Activated T-cell treated with anti-CD3 and anti-CD28 coated beads, Interleukin-2, amount 50 U/mL, for 1 hour (primary cell): ENCODE measurements around the gene C7.
"Not testable (repeated sequence)": the region's sequence is repeated elsewhere in the genome, so short reads cannot be mapped to it uniquely, and the experiment has no call there.

Experiments
- DNase-seq: peaks from one replicate; pipeline ENCODE4 v3.0.0-alpha.2; 2020

The C7 gene

DNA sequence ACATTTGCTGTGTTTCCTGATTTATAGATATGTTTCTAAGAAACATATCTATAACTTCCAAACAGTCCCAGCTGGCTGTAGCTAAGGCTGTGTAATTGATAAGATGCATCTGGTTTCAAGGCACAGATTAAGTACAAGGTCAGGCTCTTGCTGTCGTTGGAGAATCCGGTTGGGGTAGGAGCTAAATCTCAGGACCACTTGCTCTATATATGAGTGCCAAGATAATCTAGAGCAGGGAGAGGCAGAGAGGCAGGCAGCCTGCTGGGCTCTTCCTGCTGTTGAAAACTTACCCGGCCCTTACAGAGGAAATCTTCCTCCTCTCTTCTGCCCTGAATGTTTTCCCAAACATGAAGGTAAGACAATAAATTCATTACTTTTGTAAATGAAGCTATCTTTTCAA is at the start of gene C7:
TSS of gene C7 (plus strand) at position 234 of the 400 bp plus-strand sequence. CDS start at position 348, 114 bp downstream.
- no peak for DNase-seq

DNA sequence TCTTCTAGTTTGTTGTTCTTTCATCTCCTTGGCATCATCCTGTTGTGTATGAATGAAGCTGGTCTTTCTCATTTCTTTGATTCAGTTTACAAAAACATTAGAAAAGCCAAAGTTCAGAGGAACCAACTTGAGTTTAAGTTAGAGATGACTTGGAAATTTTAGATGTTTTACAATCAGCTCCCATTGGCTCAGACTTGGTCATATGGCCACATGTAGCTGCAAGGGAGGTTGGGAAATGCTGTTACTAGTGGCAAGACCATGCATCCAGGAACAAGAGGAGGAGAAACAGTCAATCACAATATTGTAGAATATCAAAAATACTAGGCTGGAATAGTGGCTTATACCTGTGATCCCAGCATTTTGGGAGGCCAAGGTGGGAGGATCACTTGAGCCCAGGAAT is 48.6 kb upstream of the C7 start:
- no peak for DNase-seq

DNA sequence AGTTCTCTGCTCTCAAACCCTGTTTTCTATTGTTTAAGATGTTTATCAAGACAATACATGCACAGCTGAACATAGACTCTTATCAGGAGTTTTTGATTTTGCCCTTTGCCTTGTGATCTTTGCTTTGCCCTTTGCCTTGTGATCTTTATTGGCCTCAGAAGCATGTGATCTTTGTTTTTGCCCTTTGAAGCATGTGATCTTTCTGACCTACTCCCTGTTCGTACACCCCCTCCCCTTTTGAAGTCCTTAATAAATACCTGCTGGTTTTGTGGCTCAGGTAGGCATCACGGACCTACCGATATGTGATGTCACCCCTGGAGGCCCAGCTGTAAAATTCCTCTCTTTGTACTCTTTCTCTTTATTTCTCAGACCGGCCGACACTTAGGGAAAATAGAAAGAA is 44.3 kb upstream of the C7 start:
- DNase-seq = not testable (repeated sequence)

DNA sequence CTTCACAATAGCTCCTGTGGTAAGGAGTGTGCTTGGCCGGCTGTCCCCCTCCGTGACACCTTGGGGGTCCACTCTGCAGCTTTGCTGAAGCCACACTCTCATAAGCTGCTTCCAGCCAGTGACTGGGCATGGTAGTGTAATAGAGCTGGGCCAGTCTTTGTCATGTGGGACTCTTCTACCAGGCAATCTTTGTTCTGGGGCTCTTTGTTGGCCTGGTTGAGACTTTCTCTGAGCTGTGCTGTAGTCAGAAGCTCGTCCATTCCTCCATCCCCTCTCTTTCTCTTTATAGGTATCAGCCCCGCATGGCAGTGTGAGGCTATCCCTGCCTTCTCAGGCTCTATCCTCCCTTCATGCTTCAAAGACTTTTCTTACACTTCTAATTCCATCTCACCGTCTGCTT is 42.5 kb upstream of the C7 start:
- DNase-seq = no peak

DNA sequence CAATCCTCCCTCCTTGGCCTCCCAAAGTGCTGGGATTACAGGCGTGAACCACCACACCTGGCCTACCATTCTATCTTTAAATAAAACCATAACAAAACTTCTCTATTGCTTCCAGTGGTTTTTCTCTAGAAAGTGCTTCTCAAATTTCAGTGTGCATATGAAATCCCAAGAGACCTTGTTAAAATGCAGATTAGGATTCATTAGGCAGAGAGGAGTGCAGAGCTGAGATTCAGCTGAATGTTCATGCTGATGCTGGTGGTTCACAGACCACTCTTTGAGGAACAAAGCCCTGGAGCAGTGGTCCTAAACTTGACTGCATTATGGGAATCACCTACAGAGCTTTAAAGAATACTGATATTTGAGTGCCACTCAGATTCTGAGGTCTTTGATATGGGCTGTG is 39.9 kb upstream of the C7 start:
- DNase-seq = no peak

DNA sequence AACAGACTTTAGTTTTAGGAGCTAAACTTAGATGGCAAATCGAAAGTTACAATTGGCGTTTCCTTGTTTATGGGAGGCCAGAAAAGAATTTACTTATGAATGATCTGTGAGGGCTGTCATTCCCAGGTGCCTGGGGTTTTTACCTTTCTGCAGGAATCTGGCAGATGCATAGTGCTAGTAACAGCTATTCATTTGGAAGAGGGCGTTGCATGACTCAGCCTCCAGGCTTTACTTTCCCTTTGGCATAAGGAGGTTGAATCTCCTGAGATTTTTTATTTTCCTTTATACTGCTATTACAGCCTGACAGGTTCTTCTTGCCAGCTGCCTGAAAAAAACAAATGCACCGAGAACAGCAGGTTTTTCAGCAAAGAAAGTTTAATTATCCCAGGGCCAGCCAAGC is 38.1 kb upstream of the C7 start:
- no peak for DNase-seq

DNA sequence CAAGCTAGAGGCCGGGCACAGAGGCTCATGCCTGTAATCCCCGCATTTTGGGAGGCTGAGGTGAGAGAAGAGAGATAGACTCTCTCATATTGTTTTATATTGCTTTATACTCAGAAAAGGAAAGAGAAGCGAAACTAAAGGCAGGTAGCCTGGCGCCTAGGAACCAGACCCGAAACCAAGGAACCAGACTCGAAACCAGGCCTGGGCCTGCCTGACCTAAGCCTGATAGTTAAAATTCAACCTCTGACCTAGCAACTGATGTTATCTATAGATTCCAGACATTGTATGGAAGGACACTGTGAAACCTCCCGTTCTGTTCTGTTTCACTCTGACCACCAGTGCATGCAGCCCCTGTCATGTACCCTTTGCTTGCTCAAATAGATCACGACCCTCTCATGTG is 37.0 kb upstream of the C7 start:
- not testable (repeated sequence) for DNase-seq

DNA sequence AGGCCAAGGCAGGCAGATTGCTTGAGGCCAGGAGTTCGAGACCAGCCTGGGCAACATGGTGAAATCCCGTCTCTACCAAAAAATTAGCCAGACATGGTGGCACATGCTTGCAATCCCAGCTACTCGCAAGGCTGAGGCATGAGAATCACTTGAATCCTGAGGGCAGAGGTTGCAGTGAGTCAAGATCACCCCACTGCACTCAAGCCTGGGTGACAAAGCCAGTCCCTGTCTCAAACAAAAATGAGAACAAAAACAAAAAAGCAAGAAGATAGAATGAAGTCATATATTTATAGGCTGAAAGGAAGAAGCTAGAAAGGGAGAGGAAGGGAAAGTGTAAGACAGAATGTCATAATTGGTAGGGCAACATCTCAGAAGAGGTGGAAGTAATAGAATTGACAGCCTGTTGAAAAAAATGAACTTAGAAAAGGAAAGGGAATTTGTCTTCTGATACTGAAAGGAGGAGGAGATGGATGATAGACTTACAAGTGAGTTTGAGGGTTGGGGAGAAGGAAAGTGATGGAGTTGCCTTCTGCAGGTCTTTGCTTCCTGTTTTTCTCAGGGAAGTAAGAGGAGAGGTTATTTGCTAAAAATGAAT is 35.9 kb upstream of the C7 start:
- no peak for DNase-seq

DNA sequence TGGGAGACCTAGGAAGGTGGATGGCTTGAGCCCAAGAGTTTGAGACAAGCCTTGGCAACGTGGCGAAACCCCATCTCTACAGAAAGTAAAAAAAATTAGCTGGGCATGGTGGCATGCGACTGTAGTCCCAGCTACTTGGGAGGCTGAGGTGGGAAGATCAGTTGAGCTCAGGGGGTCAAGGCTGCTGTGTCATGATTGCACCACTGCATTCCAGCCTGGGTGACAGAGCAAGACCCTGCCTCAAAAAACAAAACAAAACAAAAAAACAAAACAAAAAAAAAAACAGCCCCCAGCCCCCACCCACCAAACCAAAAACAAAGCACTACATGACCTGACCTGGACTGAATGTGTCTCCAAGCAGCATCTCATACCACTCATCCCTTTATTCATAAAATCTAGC is 33.3 kb upstream of the C7 start:
- DNase-seq = no peak

DNA sequence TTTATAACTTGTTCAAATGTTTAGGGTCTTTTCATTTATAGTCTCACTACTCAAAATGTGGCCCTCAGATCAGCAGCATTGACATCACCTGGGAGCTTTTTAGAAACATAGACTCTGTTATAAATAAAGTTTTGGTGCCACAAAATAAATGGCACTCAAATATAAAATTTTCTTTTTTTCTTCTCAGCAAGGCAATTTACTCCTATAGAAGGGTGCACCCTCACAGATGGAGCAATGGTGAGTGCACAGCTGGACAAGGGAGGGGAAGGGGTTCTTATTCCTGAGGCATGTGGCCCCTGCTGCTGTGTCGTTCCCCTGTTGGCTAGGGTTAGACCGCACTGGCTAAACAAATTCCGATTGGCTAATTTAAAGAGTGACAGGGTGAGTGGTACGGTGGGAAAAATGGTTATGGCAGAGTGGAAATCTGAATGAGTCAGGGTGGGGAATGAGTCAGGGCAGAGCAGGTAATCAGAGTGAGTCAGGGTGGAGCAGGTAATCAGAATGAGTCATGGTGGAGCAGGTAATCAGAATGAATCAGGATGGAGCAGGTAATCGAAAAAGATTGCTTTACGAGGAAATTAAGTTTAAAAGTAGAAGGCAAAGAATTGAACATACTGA is 31.8 kb upstream of the C7 start:
- no peak for DNase-seq

DNA sequence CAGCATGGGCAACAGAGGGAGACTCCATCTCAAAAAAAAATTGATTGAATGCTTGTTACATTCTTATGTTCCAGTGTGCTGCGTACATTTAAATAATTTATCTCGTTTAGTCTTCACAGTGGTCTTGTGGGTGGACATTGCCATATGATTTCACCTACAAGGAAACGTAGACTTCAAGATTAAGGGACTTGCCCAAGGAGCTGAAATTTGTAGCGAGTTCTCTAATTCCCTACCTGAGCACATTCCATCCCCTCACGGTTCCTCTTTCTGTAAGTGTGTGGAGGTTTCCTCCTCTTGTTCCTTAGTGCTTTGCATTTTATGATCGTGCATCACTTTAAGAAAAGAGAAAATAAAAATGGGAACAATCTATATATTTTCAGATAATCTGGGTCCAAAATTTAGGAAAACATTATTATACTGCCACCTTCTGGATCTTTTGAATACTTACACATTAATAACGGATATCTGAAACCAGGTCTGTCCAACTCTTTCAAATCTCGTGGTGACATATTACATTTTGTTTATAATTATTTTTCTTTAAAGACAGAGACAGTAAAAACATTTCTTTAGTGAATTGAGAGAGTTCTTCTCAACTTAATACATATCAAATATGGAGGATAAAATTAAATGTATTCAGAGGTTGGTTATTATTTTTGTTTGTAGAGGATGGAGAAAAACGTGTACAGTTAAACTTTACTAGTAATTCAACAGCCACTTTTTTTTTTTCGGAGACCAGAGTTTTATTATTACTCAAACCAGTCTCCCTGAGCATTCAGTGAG is 29.9 kb upstream of the C7 start:
- DNase-seq = no peak

DNA sequence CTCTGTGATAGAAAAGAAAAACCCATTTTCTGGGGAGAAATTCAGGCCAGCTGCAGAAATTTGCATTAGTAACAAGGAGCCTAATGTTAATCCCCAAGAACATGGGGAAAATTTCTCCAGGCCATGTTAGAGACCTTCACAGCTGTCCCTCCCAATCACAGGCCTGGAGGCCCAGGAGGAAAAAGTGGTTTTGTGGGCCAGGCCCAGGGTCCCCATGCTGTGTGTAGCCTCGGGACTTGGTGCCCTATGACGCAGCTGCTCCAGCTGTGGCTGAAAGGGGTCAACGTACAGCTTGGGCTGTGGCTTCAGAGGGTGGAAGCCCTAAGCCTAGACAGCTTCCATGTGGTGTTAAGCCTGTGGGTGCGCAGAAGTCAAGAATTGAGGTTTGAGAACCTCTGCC is 27.0 kb upstream of the C7 start:
- no peak for DNase-seq

DNA sequence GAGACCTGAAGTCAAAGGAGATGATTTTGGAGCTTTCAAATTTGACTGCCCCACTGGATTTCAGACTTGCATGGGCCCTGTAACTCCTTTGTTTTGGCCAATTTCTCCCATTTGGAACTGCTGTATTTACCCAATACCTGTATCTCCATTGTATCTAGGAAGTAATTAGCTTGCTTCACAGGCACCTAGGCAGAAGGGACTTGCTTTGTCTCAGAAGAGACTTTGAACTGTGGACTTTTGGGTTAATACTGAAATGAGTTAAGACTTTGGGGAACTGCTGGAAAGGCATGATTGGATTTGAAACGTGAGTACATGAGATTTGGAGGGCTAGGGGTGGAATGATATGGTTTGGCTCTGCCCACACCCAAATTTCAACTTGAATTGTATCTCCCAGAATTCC is 26.2 kb upstream of the C7 start:
- DNase-seq = not testable (repeated sequence)

DNA sequence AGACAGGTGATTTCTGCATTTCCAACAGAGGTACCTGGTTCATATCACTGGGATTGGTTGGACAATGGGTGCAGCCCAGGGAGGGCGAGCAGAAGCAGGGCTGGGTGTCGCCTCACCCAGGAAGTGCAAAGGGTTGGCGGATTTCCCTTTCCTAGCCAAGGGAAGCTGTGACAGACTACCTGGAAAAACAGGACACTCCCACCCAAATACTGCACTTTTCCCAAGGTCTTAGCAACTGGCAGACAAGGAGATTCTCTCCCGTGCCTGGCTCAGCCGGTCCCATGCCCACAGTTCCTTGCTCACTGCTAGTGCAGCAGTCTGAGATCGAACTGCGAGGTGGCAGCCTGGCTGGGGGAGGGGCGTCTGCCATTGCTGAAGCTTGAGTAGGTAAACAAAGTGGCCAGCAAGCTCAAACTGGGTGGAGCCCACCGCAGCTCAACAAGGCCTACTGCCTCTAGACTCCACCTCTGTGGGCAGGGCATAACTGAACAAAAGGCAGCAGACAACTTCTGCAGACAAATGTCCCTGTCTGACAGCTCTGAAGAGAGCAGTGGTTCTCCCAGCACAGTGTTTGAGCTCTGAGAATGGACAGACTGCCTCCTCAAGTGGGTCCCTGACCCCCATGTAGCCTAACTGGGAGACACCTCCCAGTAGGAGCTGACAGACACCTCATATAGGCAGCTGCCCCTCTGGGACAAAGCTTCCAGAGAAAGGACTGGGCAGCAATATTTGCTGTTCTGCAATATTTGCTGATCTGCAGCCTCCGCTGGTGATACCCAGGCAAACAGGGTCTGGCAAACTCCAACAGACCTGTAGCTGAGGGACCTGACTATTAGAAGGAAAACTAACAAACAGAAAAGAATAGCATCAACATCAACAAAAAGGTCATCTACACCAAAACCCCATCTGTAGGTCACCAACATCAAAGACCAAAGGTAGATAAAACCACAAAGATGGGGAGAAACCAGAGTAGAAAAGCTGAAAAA is 13.6 kb upstream of the C7 start:
- not testable (repeated sequence) for DNase-seq

DNA sequence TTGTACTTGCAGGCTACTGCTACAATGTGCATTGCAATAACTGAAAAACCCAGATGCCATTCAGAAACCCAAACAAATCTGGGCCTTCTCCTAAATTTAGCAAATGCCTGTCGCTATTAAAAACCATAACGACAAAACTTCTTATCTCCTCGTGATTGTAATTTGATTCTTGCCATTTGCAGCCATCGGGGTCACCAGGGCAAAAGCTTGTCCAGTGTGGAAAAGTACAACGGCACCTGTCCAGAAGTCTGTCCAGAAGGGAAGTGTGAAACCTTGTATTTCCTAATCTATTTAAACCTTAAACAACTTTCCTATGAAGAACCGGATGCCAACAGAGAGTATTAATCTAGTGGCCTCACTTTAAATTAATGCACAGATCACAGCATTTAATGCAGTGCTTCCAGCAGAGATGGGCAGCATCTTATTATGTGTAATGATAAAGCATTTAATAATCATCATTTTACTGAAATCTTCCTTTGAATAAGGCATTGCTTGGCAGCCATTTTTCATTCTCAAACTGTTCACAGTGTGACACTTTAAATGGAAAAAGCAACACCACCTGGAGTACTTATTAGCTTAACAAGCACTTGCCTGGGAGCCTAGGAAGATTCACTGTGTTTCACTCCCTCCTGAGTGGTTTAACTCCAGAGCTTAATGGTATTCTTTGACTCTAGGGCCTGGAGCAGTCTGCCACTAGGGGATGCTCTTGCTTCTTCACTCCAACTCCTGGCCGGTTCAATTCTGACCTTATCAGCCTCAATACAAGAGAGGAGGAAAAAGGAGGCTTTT is 4.9 kb upstream of the C7 start:
- DNase-seq = no peak

DNA sequence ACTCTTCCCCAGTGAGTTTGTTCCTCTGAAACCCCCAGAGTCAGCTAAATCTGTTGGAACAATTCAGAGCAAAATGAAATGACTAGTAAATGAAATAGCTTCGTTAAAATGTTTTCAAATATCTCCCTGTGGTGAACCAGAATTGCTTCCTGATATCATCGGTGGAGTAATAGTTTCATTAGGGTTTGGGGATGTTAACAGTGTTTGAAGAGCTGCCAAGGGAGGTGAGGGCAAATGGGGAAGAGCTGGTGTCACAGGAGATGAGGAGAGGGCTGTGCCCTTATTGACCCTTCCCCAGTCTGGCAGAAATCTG is 4.3 kb upstream of the C7 start:
- DNase-seq = no peak

DNA sequence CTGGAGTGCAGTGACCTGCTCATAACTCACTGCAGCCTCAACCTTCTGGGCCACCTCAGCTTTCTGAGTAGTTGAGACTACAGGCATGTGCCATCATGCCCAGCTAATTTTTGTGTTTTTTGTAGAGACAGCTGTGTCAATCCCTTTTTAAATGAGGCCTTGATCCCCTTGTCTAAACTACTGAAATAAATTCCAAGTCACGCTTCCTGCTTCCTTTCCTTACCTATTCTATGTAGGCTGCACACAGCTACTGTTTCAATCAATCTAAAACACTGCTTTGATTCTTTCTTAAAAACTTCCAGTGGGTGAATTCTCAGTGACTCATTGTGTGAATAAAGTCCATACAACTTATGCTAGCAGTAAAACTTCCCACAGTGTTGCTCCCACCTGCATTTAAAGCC is 2.9 kb upstream of the C7 start:
- DNase-seq = no peak

DNA sequence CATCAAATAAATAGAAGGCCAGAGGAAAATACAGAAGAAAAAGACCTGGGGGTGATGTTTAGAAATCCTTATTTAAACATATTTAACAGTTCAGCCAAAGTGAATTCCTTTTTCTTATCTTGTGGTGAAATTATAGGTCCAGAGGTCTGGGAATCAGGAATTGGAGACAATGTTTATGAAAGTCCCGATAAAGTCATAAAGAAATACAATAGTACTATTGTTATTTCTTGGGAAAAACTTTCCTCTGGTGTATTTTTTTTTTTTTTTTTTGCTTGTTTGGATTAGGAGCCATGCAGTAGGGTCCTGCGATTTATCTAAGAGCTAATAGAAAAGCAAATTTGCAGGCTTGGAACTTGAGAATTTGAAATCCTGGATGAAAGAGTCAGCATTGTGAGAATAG is 426 bp downstream of the C7 start:
- DNase-seq = no peak

DNA sequence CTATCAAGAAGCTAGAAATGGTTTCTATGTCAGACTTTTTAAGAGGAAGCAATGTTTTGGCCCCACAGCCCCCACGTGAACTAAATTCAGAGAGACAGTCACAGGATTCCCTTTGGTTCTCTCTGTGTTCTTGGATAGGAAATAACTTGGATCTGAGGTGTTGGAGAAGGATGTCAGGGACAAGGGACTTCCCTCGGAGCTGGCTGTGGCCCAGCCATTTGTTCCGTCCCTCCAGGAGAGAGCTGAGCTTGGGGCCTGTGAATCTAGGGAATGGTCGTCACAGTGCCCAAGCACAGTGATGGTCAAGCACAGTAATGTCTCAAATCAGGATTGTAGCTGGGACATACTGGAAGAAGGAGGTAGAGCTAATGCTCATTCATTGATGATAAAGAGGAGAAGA is 2.0 kb downstream of the C7 start:
- no peak for DNase-seq

DNA sequence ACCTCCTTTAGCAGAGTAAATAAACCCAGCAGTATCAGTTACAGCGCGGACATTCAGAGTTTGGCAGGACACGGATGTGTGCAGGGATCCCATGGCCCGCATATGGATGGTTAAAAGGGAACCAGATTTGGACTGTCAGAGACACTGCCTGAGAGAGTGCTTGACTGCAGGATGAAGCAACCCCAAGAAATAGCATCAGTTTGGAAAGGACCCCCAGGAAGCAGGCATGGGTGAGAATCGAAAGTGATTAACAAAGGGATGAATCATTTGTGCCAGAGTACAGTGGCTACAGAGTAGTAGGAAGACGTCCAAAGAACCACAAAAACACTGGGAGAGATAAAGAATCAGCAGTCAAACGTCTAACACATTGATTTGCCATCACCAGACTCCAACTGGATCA is 5.5 kb downstream of the C7 start:
- DNase-seq = no peak

DNA sequence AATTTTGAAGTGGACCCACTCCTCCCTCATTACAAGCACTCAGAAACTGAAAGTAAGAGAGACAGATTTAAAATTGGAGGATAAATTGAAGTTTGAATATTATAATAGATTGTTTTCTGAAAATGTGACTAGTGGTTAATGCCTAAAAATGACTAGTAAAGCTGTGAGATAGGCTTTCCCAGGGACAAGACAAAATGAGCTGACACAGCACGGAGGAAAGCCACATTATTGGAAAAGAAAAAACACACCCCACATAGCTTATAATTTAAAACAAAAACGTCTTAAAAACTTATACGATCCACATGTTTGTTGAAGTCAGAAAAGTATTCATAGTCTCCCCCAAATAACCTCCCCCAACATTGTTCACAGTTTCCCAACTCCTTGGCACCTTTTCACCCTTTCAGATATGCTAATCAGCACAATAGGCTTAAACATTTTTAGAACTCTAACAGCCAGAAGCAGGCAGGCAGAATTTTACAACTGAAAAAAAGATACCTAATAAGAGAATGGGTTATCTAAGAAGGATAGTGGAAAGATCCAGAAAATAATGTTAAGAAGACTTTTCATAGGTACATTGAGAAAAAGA is 6.1 kb downstream of the C7 start:
- no peak for DNase-seq

DNA sequence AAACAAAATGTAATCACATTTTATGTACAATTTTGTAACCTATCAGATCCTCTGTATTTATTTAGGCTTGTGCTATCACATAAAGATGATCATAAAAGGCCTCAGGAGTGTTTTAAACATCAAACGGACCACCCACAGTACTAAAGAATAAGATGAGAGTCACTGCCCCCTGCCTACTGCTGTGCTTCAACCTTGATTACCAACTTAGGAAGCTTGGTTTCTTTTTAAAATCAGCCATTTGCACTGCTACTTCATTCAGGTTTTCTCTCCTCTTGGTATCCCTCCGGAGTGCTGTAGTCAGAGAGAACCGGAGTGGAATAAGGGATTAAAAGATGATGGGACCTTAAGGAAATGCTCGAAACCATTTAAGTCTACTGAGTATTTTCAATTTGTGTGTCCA is 6.9 kb downstream of the C7 start:
- DNase-seq = no peak
